Right atrium auricular region (tissue), 2 donors: ENCODE results near the gene CLPSL1. TPM values are rescaled to one million over a fixed set of nuclear protein-coding genes. Genes with fewer than 3 reads are reported as not detected.
A peak's percentile ranks its signal among the peaks of the same experiment; 100 is the strongest.

ENCODE experiments used
- DNase-seq: peaks from one replicate; pipeline ENCODE4 v3.0.0-alpha.2; 2019; ENCODE audit warnings: low spot score
- H3K27ac ChIP-seq, 2 donors: fragments of 200-600 bp; sonication (generic); 1 replicate in 1 of 2; 2 replicates in 1 of 2; pipeline ENCODE4 v1.5.1; 2016 to 2019
- H3K27me3 ChIP-seq, 2 donors: fragments of 200-600 bp; sonication (generic); one replicate each; pipeline versions ENCODE4 v1.5.1 to v1.6.0; 2017 to 2019
- H3K36me3 ChIP-seq: fragments of 200-600 bp; sonication (generic); one replicate; pipeline ENCODE4 v1.5.1; 2016
- H3K4me1 ChIP-seq, 2 donors: fragments of 200-600 bp; sonication (generic); one replicate each; pipeline versions ENCODE4 v1.5.1 to v1.6.0; 2017 to 2019
- H3K4me3 ChIP-seq, 2 donors: fragments of 200-600 bp; sonication (generic); 1 replicate in 1 of 2; 2 replicates in 1 of 2; pipeline ENCODE4 v1.5.1; 2017 to 2019; ENCODE audit warnings: mild to moderate bottlenecking in 1 of 2, moderate library complexity in 1 of 2
- H3K9me3 ChIP-seq, 2 donors: fragments of 200-600 bp; sonication (generic); one replicate each; pipeline ENCODE4 v1.5.1; 2019
- CTCF ChIP-seq, 2 donors: fragments of 200-600 bp; sonication (generic); IDR thresholded peaks; one replicate each; pipeline ENCODE4 v1.5.1; 2019; ENCODE audit warnings: antibody characterized with exemption in 2 of 2
- total RNA-seq, 2 donors: library from RNA; depleted of rRNA; stranded (reverse); fragments of >200 nt; gene quantifications; one replicate each; pipeline ENCODE4 v1.1.0, GENCODE V29; 2016

Gene CLPSL1
- total RNA-seq, 2 donors from 2014 or later = not detected

- H3K4me1 ChIP-seq = peaks cover 0 to 6% of the 10 kb centered on the region in 2 donors
- H3K27me3 ChIP-seq = no peaks in the 10 kb centered on the region
- no peak within 1 kb of the TSS for H3K27ac ChIP-seq
- no peaks in the 10 kb centered on the region for H3K36me3 ChIP-seq
- no peaks in the 10 kb centered on the region for H3K9me3 ChIP-seq
- TF ChIP-seq CTCF (IDR thresholded peaks at IDR 0.05) = no peak
- H3K4me3 ChIP-seq = peak within 1 kb of the TSS in 1 of 2 donors; percentile 24
- no peak for DNase-seq
These were observed 24.3 kb downstream of the CLPSL1 start, which contains the start of gene LHFPL5 for GRCh38 chr6:35804996-35805736. TSS of gene LHFPL5 (plus strand) at chr6:35805352. CDS start at chr6:35805671, 319 bp downstream.

- no peak for TF ChIP-seq CTCF (IDR thresholded peaks at IDR 0.05)
- H3K27ac ChIP-seq = no peak overlapping the region
- H3K27me3 ChIP-seq = no peaks in the 10 kb centered on the region
- H3K36me3 ChIP-seq = no peaks in the 10 kb centered on the region
- H3K9me3 ChIP-seq = no peaks in the 10 kb centered on the region
- DNase-seq = no peak
- H3K4me3 ChIP-seq = no peak overlapping the region
- peaks cover 0 to 6% of the 10 kb centered on the region in 2 donors for H3K4me1 ChIP-seq
These were observed 27.9 kb downstream of the CLPSL1 start for GRCh38 chr6:35808688-35809087.

GRCh38 chr6:35809809-35810208, 29.0 kb downstream of the CLPSL1 start:
- Histone ChIP-seq H3K36me3 (no peaks in the 10 kb centered on the region), H3K4me1 (peaks cover 0 to 6% of the 10 kb centered on the region in 2 donors), H3K27ac (no peak overlapping the region), H3K4me3 (no peak overlapping the region), H3K9me3 (no peaks in the 10 kb centered on the region), H3K27me3 (no peaks in the 10 kb centered on the region)
- TF ChIP-seq CTCF (IDR thresholded peaks at IDR 0.05) = no peak
- DNase-seq = no peak

- no peak for TF ChIP-seq CTCF (IDR thresholded peaks at IDR 0.05)
- Histone ChIP-seq H3K4me3 (no peak overlapping the region), H3K36me3 (no peaks in the 10 kb centered on the region), H3K27ac (no peak overlapping the region), H3K9me3 (peaks cover 0 to 1% of the 10 kb centered on the region in 2 donors), H3K4me1 (no peaks in the 10 kb centered on the region), H3K27me3 (no peaks in the 10 kb centered on the region)
- no peak for DNase-seq
These were observed 30.3 kb downstream of the CLPSL1 start for GRCh38 chr6:35810971-35811698.

- no peak overlapping the region for H3K4me3 ChIP-seq
- H3K36me3 ChIP-seq = no peaks in the 10 kb centered on the region
- no peaks in the 10 kb centered on the region for H3K4me1 ChIP-seq
- H3K27ac ChIP-seq = no peak overlapping the region
- no peaks in the 10 kb centered on the region for H3K27me3 ChIP-seq
- H3K9me3 ChIP-seq = peaks cover 0 to 6% of the 10 kb centered on the region in 2 donors
- DNase-seq = no peak
- TF ChIP-seq CTCF (IDR thresholded peaks at IDR 0.05) = no peak
These were observed 30.8 kb downstream of the CLPSL1 start for GRCh38 chr6:35811699-35811995.
